CD1c-positive myeloid dendritic cell (primary cell): Measurements from ENCODE around the gene PLAAT4.
"Not testable (repeated sequence)": the region's sequence is repeated elsewhere in the genome, so short reads cannot be mapped to it uniquely, and the experiment has no call there.

Source experiments
- DNase-seq: peaks from one replicate; pipeline ENCODE4 v3.0.0-alpha.2; 2016; ENCODE audit errors: extremely low spot score

PLAAT4 gene

GRCh38 chr11:63511048-63511748 is 25.4 kb upstream of the PLAAT4 start:
- DNase-seq, result no peak

GRCh38 chr11:63512816-63513215 is 23.8 kb upstream of the PLAAT4 start:
- DNase-seq, result no peak

DNA sequence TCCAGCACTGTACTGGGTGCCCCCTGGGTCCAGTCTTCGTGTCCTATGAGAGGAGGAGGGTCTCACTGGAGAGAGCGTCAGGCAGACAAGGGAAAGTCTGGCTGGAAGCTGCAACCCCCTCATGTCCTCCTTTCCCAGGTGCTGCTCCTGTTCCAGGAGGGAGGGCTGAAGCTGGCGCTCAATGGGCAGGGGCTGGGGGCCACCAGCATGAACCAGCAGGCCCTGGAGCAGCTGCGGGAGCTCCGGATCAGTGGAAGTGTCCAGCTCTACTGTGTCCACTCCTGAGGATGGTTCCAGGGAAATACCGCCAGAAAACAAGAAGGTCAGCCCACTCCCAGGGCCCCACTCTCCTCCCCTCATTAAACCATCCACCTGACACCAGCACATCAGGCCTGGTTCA is 20.5 kb upstream of the PLAAT4 start:
- DNase-seq, result no peak

- DNase-seq, result no peak
Measured at GRCh38 chr11:63517156-63517555, 19.5 kb upstream of the PLAAT4 start.

- DNase-seq, result no peak
Measured at GRCh38 chr11:63518548-63518947, 18.1 kb upstream of the PLAAT4 start.

DNA sequence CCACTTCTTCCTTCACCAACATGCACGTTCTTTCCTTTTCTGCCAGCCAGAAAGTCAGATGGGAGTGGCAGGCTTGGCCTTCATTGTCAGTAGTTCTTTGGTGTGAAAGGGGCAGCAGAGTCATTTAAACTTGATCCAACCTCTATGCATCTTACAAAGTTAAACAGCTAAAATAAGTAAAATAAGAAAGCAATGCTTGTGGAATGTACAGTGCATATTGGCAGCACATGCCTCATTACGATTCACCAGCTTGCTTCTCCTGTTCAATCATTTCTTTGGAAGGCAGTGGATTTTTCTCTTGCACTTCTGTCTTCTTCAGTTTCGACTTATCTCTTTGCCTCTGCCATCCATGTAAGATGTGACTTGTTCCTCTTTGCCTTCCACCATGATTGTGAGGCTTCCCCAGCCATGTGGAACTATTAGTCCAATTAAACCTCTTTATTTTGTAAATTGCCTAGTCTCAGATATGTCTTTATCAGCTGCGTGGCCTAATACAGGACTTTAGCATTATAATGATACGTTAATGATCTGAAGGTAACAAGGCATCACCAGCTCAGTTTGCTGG is 15.9 kb upstream of the PLAAT4 start:
- DNase-seq, result no peak

DNA sequence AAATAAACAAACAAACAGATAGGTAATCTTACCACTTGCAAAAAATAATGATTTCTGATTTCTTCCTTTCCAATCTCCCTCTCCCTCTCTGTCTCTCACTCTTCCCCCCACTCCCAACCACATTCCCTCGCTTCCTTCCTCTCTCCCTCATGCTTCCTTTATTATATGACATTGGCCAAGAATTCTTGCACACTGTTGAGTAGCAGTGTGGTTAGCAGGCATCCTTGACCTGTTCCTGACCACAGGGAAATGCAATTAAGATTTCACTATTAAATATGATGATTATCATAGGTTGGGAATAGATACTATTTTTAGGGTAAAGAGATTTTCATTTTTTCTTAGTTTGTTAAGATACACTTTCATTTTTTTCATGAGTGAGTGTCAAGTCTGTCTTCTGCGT is 14.7 kb upstream of the PLAAT4 start:
- no peak for DNase-seq

DNA sequence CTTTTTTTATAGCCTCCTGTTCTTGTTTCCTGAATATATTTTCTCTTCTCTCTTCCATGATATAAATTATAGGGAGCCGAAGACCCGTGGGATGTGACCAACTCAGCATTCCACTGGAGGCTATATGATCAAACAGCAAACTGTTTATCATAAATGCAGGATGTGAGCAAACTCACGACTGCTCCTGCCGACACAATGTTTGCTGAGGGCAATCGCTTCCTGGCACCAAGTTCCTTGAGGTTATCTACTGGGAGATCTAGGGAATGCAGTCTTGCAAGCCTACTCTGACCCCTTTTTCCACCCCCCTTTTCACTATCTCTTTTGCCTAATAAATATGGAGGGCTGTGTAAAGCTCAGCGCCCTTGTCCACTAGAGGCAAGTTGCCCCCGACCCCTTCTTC is 13.5 kb upstream of the PLAAT4 start:
- DNase-seq, result no peak

DNA sequence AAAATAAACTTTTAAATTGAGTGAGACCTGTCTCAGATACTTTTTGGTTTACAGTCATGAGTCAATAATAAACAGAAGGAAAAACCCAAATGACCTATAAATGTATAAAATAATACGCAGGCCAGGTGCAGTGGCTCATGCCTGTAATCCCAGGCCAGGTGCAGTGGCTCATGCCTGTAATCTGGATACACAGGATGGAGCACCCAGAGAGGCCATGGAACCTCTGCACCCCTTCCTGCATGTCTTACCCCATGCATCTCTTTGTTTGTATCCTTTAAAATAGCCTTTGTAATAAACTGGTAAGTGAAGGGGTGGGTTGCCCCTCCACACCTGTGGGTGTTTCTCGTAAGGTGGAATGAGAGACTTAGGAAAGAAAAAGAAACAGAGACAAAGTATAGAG is 8.9 kb upstream of the PLAAT4 start:
- DNase-seq, result no peak

DNA sequence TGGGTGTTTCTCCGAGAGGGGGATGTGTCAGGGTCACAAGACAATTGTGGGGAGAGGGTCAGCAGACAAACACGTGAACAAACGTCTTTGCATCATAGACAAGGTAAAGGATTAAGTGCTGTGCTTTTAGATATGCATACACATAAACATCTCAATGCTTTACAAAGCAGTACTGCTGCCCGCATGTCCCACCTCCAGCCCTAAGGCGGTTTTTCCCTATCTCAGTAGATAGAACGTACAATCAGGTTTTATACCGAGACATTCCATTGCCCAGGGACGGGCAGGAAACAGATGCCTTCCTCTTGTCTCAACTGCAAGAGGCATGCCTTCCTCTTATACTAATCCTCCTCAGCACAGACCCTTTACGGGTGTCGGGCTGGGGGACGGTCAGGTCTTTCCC is 8.5 kb upstream of the PLAAT4 start:
- DNase-seq, result not testable (repeated sequence)

DNA sequence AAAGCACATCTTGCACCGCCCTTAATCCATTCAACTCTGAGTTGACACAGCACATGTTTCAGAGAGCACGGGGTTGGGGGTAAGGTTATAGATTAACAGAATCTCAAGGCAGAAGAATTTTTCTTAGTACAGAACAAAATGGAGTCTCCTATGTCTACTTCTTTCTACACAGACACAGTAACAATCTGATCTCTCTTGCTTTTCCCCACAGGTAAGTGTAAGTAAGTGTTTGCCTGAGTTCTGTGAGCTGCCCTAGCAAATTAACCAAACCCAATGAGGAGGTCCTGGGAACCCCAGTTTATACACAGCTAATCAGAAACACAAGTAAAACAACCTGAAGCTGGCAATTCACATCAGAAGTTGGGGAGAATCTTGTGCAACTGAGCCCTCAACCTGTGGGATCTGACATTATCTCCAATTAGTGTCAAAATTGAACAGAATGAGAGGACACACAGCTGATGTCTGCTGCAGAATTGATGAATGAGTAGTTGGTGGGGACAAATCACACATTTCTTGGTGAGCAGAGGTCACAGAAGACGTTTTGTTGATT is 7.8 kb upstream of the PLAAT4 start:
- DNase-seq, result not testable (repeated sequence)

- not testable (repeated sequence) for DNase-seq
Measured at GRCh38 chr11:63529373-63529772, 7.2 kb upstream of the PLAAT4 start.

DNA sequence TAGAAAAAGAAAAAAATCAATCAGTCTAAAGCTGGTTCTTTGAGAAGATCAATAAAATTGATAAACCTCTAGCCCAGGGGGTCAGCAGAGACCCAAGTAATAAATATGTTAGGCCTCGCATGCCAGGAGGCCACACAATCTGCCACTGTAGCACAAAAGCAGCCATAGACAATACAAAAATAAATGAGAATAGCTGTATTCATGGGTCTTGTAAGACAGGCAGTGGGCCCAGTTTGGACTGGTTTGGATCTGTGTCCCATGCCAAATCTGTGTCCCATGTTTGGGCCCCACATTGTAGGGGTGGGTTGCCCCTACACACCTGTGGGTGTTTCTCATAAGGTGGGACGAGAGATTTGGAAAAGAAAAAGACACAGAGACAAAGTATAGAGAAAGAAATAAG is 6.6 kb upstream of the PLAAT4 start:
- DNase-seq, result no peak

- peak; percentile 39 for DNase-seq
Measured at GRCh38 chr11:63531074-63531792, 5.4 kb upstream of the PLAAT4 start.

- DNase-seq, result no peak
Measured at GRCh38 chr11:63532117-63532516, 4.5 kb upstream of the PLAAT4 start.

GRCh38 chr11:63532799-63533475 is 3.7 kb upstream of the PLAAT4 start:
- no peak for DNase-seq

DNA sequence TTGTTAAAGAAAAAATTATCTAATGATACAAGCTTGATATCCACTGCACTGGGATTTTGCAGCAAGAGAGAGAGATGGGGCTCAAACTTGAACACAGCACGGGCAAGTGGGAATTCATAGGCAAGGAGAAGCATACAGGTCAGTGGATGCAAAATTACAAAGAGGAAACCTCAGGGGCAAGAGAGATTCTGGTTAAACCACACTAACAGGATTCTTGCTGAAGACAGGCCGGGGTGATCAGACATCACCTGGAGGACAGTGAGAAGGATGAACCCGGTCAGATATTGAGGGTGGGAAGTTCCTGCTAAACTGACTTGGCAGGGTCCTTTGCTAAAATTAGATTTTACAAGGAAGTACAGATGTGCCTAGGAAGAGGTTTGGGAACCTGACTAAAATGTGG is 2.5 kb upstream of the PLAAT4 start:
- no peak for DNase-seq

- no peak for DNase-seq
Measured at GRCh38 chr11:63534895-63535461, 1.6 kb upstream of the PLAAT4 start.

- DNase-seq, result no peak
Measured at GRCh38 chr11:63535734-63536133, 874 bp upstream of the PLAAT4 start.

- no peak for DNase-seq
Measured at GRCh38 chr11:63537293-63538101, 889 bp downstream of the PLAAT4 start.

DNA sequence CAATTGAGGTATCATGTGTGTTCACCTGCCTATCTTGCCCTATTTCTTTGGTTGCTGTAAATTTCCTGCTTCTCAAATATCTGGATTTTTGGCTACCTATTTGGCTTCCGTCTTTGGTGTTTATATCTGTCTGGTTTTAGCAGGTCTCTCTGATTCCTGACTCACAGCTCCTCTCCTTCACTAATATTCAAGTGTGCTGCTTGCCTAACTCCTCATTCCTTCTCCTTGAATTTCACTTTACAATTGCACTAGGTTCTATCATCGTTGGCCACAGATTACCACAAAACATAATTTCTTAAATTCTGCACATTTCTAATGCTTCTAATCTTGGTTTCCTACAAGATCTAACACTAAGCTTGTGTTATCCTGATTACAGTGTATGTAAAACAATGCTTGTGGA is 5.9 kb downstream of the PLAAT4 start:
- not testable (repeated sequence) for DNase-seq
